Measurements from ENCODE around the gene RORB.

Gene RORB

DNA sequence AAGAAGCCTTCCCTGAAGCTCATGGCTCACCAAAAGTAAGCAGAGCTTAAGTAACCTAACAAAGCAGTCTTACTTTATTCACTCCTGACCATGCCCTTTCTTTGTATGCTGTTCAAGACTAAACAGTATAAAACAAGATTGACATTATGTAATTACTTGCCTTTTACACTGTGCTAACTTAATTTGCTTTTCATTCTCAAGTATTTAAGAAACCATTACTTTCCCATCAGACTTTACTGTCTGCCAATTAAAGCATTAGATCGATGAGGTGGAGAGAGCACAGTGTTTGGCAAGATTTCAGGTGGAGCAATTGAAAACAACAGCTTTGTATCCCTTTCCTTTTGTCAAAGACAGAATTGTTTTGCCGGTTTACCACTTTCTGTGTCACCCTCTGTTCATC is 98.2 kb downstream of the RORB start:
- no CpG with 5 or more reads among the region's 2 CpGs for WGBS, 2 donors (ENCODE audit: extremely low coverage in 2 of 2, insufficient read length in 2 of 2, insufficient replicate concordance in 1 of 2)
- Histone ChIP-seq H2AK5ac (ENCODE audit: low read depth, low read length) (no peak overlapping the region), H2AFZ (ENCODE audit: low read length) (no peak overlapping the region)

DNA sequence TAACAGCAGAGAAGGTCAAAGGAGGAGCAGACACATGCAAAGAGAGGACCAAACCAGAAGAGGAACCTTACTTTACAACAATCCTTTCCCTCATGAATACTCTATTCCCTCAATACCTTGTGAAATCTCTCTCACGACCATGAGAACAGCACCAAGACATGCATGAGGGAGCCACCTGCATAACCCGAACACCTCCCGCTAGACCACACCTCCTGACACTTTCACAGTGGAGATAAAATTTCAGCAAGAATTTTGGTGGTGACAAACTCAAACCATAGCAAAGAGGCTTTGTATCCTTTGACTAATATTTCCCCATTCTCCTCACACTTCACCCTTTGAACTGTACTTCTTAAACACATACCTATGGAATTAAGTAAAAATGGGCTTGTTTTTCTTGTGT is 101.7 kb downstream of the RORB start:
- no peak overlapping the region for H2BK12ac ChIP-seq (ENCODE audit: low read length)
- no peaks in the 10 kb centered on the region for H3K27me3 ChIP-seq (ENCODE audit: control insufficient read depth in 3 of 3, insufficient read depth in 3 of 3, low read depth in 1 of 3, low read length in 3 of 3)
- no peaks in the 10 kb centered on the region for H3K79me1 ChIP-seq (ENCODE audit: low read depth, low read length)
- H3K4me3 ChIP-seq (ENCODE audit: low read length in 2 of 2), result no peak overlapping the region
- H4K8ac ChIP-seq (ENCODE audit: low read depth, low read length), result no peak overlapping the region
- no peak overlapping the region for H3K4ac ChIP-seq (ENCODE audit: low read length)
- DNase-seq (ENCODE audit: low spot score), result no peak
- H3K36me3 ChIP-seq (replicated peaks in 1 of 2; ENCODE audit: control insufficient read depth in 2 of 2, insufficient read depth in 2 of 2, low read length in 2 of 2), result no peaks in the 10 kb centered on the region
- H3K18ac ChIP-seq (ENCODE audit: low read length), result no peak overlapping the region
- no peak overlapping the region for H3K27ac ChIP-seq (replicated peaks; ENCODE audit: low read length)
- no peak overlapping the region for H3K23ac ChIP-seq (ENCODE audit: low read depth, low read length, poor library complexity)
- no peaks in the 10 kb centered on the region for H3K9me3 ChIP-seq (replicated peaks in 1 of 2; ENCODE audit: control insufficient read depth in 2 of 2, insufficient read depth in 1 of 2, low read depth in 1 of 2, low read length in 2 of 2)
- H2AK5ac ChIP-seq (ENCODE audit: low read depth, low read length), result no peak overlapping the region
- H2BK15ac ChIP-seq (ENCODE audit: low read length), result no peak overlapping the region
- no peak overlapping the region for H3K4me2 ChIP-seq (ENCODE audit: insufficient read depth, low read length, poor library complexity, severe bottlenecking)
- no peak overlapping the region for H4K91ac ChIP-seq (ENCODE audit: low read depth, low read length, poor library complexity)
- no peak overlapping the region for H3K14ac ChIP-seq (ENCODE audit: low read length)
- no CpG with 5 or more reads among the region's 3 CpGs for WGBS, 2 donors (ENCODE audit: extremely low coverage in 2 of 2, insufficient read length in 2 of 2, insufficient replicate concordance in 1 of 2)
- no peak overlapping the region for H2AFZ ChIP-seq (ENCODE audit: low read length)
- H2BK120ac ChIP-seq (ENCODE audit: low read depth, low read length), result no peak overlapping the region
- peaks cover 0 to 2% of the 10 kb centered on the region in 2 donors for H3K4me1 ChIP-seq (ENCODE audit: control insufficient read depth in 2 of 2, insufficient read depth in 1 of 2, low read depth in 1 of 2, low read length in 2 of 2)
- H3K9ac ChIP-seq (ENCODE audit: low read depth, low read length, poor library complexity), result no peak overlapping the region
- no peak overlapping the region for H2BK5ac ChIP-seq (ENCODE audit: low read length)

More for the DNA sequence above, 98.2 kb downstream of the RORB start:
- no peak overlapping the region for H2BK15ac ChIP-seq (ENCODE audit: low read length)
- no peak overlapping the region for H2BK5ac ChIP-seq (ENCODE audit: low read length)
- no peak overlapping the region for H4K91ac ChIP-seq (ENCODE audit: low read depth, low read length, poor library complexity)
- H3K79me1 ChIP-seq (ENCODE audit: low read depth, low read length), result no peaks in the 10 kb centered on the region
- H2BK12ac ChIP-seq (ENCODE audit: low read length), result no peak overlapping the region
- H3K4me3 ChIP-seq (ENCODE audit: low read length in 2 of 2), result no peak overlapping the region
- H3K18ac ChIP-seq (ENCODE audit: low read length), result no peak overlapping the region
- H4K8ac ChIP-seq (ENCODE audit: low read depth, low read length), result no peak overlapping the region
- no peak overlapping the region for H3K4ac ChIP-seq (ENCODE audit: low read length)
- H3K4me2 ChIP-seq (ENCODE audit: insufficient read depth, low read length, poor library complexity, severe bottlenecking), result no peak overlapping the region
- no peaks in the 10 kb centered on the region for H3K36me3 ChIP-seq (replicated peaks in 1 of 2; ENCODE audit: control insufficient read depth in 2 of 2, insufficient read depth in 2 of 2, low read length in 2 of 2)
- H3K14ac ChIP-seq (ENCODE audit: low read length), result no peak overlapping the region
- H3K9ac ChIP-seq (ENCODE audit: low read depth, low read length, poor library complexity), result no peak overlapping the region
- DNase-seq (ENCODE audit: low spot score), result no peak
- no peaks in the 10 kb centered on the region for H3K9me3 ChIP-seq (replicated peaks in 1 of 2; ENCODE audit: control insufficient read depth in 2 of 2, insufficient read depth in 1 of 2, low read depth in 1 of 2, low read length in 2 of 2)
- H2BK120ac ChIP-seq (ENCODE audit: low read depth, low read length), result no peak overlapping the region
- H3K23ac ChIP-seq (ENCODE audit: low read depth, low read length, poor library complexity), result no peak overlapping the region
- H3K4me1 ChIP-seq (ENCODE audit: control insufficient read depth in 2 of 2, insufficient read depth in 1 of 2, low read depth in 1 of 2, low read length in 2 of 2), result peaks cover 0 to 2% of the 10 kb centered on the region in 2 donors
- H3K27ac ChIP-seq (replicated peaks; ENCODE audit: low read length), result no peak overlapping the region
- H3K27me3 ChIP-seq (ENCODE audit: control insufficient read depth in 3 of 3, insufficient read depth in 3 of 3, low read depth in 1 of 3, low read length in 3 of 3), result no peaks in the 10 kb centered on the region

DNA sequence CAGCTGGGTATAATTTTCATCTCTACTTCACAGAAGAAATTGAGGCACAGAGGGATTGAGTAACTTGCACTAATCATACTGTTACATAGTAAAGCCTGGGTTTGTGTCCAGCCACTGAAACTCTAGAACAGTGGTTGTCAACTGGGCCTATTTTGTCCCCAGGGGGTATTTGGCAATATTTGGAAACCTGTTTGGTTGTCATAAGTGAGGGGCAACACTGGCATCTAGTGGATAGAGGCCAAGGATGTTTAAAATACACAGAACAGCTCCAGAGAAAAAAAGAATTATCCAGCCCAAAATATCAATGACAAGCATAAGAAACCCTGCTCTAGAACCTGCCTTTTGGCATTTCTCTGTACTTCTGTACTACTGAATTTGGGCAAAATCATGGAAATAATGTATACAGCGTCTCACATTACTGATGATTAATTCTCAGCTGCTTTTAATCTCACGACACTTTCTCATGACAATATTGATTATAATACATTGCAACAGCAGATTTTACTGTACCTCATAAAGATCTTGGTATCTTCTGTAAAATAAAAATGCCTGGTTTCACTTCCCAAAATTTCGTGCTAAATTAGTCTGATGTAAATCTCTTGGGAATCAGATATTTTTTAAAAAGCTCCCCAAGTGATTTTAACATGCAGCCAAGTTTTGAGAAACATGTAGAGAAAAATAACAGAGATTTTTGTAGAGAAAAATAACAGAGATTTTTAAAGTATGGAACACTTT is 112.7 kb downstream of the RORB start:
- no peak overlapping the region for H3K18ac ChIP-seq (ENCODE audit: low read length)

DNA sequence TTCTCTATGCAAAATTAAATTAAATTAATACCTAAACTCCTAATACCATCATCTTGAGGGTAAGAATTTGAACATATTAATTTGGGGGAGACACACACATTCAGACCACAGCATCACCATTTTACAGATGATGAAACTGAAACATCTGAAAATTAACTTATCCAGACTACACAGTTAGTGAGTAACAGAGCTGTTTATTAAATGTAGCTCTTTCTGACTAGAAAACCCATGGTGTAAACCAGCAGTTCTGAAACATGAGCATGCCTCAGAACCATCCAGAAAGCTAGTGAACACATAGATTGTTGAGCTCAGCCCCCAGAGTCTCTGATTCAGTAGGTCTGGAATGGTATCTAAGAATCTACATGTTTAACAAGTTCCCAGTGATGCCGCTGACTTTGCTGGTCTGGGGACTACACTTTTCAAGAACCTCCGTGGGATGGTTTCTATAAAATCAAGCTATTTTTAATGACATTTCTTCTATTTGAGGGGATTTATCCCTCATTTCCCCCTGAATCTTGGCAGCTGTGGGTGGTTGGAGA is 113.5 kb downstream of the RORB start:
- H3K27me3 ChIP-seq (ENCODE audit: control insufficient read depth in 3 of 3, insufficient read depth in 3 of 3, low read depth in 1 of 3, low read length in 3 of 3), result no peaks in the 10 kb centered on the region
- H4K91ac ChIP-seq (ENCODE audit: low read depth, low read length, poor library complexity), result no peak overlapping the region
- no peak overlapping the region for H4K8ac ChIP-seq (ENCODE audit: low read depth, low read length)
- no CpG with 5 or more reads among the region's 2 CpGs for WGBS, 2 donors (ENCODE audit: extremely low coverage in 2 of 2, insufficient read length in 2 of 2, insufficient replicate concordance in 1 of 2)
- no peaks in the 10 kb centered on the region for H3K9me3 ChIP-seq (replicated peaks in 1 of 2; ENCODE audit: control insufficient read depth in 2 of 2, insufficient read depth in 1 of 2, low read depth in 1 of 2, low read length in 2 of 2)
- no peak overlapping the region for H3K4me3 ChIP-seq (ENCODE audit: low read length in 2 of 2)
- H2BK12ac ChIP-seq (ENCODE audit: low read length), result no peak overlapping the region
- no peaks in the 10 kb centered on the region for H3K79me1 ChIP-seq (ENCODE audit: low read depth, low read length)
- H3K27ac ChIP-seq (replicated peaks; ENCODE audit: low read length), result no peak overlapping the region
- H3K4ac ChIP-seq (ENCODE audit: low read length), result no peak overlapping the region
- H3K9ac ChIP-seq (ENCODE audit: low read depth, low read length, poor library complexity), result no peak overlapping the region
- no peaks in the 10 kb centered on the region for H3K36me3 ChIP-seq (replicated peaks in 1 of 2; ENCODE audit: control insufficient read depth in 2 of 2, insufficient read depth in 2 of 2, low read length in 2 of 2)
- no peak overlapping the region for H3K23ac ChIP-seq (ENCODE audit: low read depth, low read length, poor library complexity)
- H2AFZ ChIP-seq (ENCODE audit: low read length), result no peak overlapping the region
- H2BK5ac ChIP-seq (ENCODE audit: low read length), result no peak overlapping the region
- H3K14ac ChIP-seq (ENCODE audit: low read length), result no peak overlapping the region
- no peak for DNase-seq (ENCODE audit: low spot score)
- peaks cover 0 to 2% of the 10 kb centered on the region in 2 donors for H3K4me1 ChIP-seq (ENCODE audit: control insufficient read depth in 2 of 2, insufficient read depth in 1 of 2, low read depth in 1 of 2, low read length in 2 of 2)
- H2AK5ac ChIP-seq (ENCODE audit: low read depth, low read length), result no peak overlapping the region
- no peak overlapping the region for H3K4me2 ChIP-seq (ENCODE audit: insufficient read depth, low read length, poor library complexity, severe bottlenecking)
- H2BK15ac ChIP-seq (ENCODE audit: low read length), result no peak overlapping the region
- no peak overlapping the region for H3K18ac ChIP-seq (ENCODE audit: low read length)
- no peak overlapping the region for H2BK120ac ChIP-seq (ENCODE audit: low read depth, low read length)

More for the DNA sequence above, 112.7 kb downstream of the RORB start:
- Histone ChIP-seq H3K4ac (ENCODE audit: low read length) (no peak overlapping the region), H3K27ac (replicated peaks; ENCODE audit: low read length) (no peak overlapping the region), H3K4me1 (ENCODE audit: control insufficient read depth in 2 of 2, insufficient read depth in 1 of 2, low read depth in 1 of 2, low read length in 2 of 2) (no peaks in the 10 kb centered on the region), H3K4me3 (ENCODE audit: low read length in 2 of 2) (no peak overlapping the region), H2BK15ac (ENCODE audit: low read length) (no peak overlapping the region), H2BK120ac (ENCODE audit: low read depth, low read length) (no peak overlapping the region), H2AFZ (ENCODE audit: low read length) (no peak overlapping the region), H4K91ac (ENCODE audit: low read depth, low read length, poor library complexity) (no peak overlapping the region), H3K9ac (ENCODE audit: low read depth, low read length, poor library complexity) (no peak overlapping the region), H3K9me3 (replicated peaks in 1 of 2; ENCODE audit: control insufficient read depth in 2 of 2, insufficient read depth in 1 of 2, low read depth in 1 of 2, low read length in 2 of 2) (no peaks in the 10 kb centered on the region), H2BK5ac (ENCODE audit: low read length) (no peak overlapping the region), H3K23ac (ENCODE audit: low read depth, low read length, poor library complexity) (no peak overlapping the region), H3K4me2 (ENCODE audit: insufficient read depth, low read length, poor library complexity, severe bottlenecking) (no peak overlapping the region), H3K79me1 (ENCODE audit: low read depth, low read length) (no peaks in the 10 kb centered on the region), H4K8ac (ENCODE audit: low read depth, low read length) (no peak overlapping the region), H3K14ac (ENCODE audit: low read length) (no peak overlapping the region), H3K36me3 (replicated peaks in 1 of 2; ENCODE audit: control insufficient read depth in 2 of 2, insufficient read depth in 2 of 2, low read length in 2 of 2) (no peaks in the 10 kb centered on the region), H3K27me3 (ENCODE audit: control insufficient read depth in 3 of 3, insufficient read depth in 3 of 3, low read depth in 1 of 3, low read length in 3 of 3) (no peaks in the 10 kb centered on the region), H2AK5ac (ENCODE audit: low read depth, low read length) (no peak overlapping the region), H2BK12ac (ENCODE audit: low read length) (no peak overlapping the region)
- DNase-seq (ENCODE audit: low spot score), result no peak
- no CpG with 5 or more reads among the region's 3 CpGs for WGBS, 2 donors (ENCODE audit: extremely low coverage in 2 of 2, insufficient read length in 2 of 2, insufficient replicate concordance in 1 of 2)
